GM18519 (cell line): Measurements from ENCODE around the gene CXCL17.

Source experiments
- ATAC-seq: cut with Tn5 transposase; IDR thresholded peaks from one replicate; pipeline ENCODE4 v1.9.1; 2021; ENCODE audit warnings: mild to moderate bottlenecking, moderate library complexity; ENCODE audit not compliant: unreplicated experiment, low FRiP score

The CXCL17 gene

GRCh38 chr19:42426643-42427042 lies 16.1 kb downstream of the CXCL17 start:
- no peak for ATAC-seq

- no peak for ATAC-seq
Measured at GRCh38 chr19:42424712-42425131, 18.0 kb downstream of the CXCL17 start.

- no peak for ATAC-seq
Measured at GRCh38 chr19:42424345-42424707, 18.4 kb downstream of the CXCL17 start.

GRCh38 chr19:42423462-42424344 lies 19.0 kb downstream of the CXCL17 start:
- peak; percentile 79 for ATAC-seq

- ATAC-seq = peak; percentile 16
Measured at GRCh38 chr19:42422901-42423461, 19.8 kb downstream of the CXCL17 start.

- no peak for ATAC-seq
Measured at GRCh38 chr19:42422092-42422900, 20.4 kb downstream of the CXCL17 start.

GRCh38 chr19:42421591-42422031 lies 21.1 kb downstream of the CXCL17 start:
- ATAC-seq = no peak

- no peak for ATAC-seq
Measured at GRCh38 chr19:42421101-42421500, 21.6 kb downstream of the CXCL17 start.

GRCh38 chr19:42420055-42420544 lies 22.6 kb downstream of the CXCL17 start:
- ATAC-seq = no peak

GRCh38 chr19:42419309-42419708 lies 23.4 kb downstream of the CXCL17 start:
- no peak for ATAC-seq

GRCh38 chr19:42412661-42413076 lies 30.1 kb downstream of the CXCL17 start:
- ATAC-seq = no peak

- no peak for ATAC-seq
Measured at GRCh38 chr19:42412227-42412626, 30.5 kb downstream of the CXCL17 start.

GRCh38 chr19:42411581-42412178 lies 31.1 kb downstream of the CXCL17 start:
- no peak for ATAC-seq

GRCh38 chr19:42410371-42410770 lies 32.4 kb downstream of the CXCL17 start:
- ATAC-seq = no peak

- ATAC-seq = no peak
Measured at GRCh38 chr19:42409477-42409876, 33.3 kb downstream of the CXCL17 start.

GRCh38 chr19:42407816-42408175 lies 35.0 kb downstream of the CXCL17 start:
- no peak for ATAC-seq

- ATAC-seq = no peak
Measured at GRCh38 chr19:42407085-42407815, 35.5 kb downstream of the CXCL17 start.

- ATAC-seq = no peak
Measured at GRCh38 chr19:42406111-42406510, 36.6 kb downstream of the CXCL17 start.

- ATAC-seq = no peak
Measured at GRCh38 chr19:42403586-42403985, 39.2 kb downstream of the CXCL17 start.
